Endothelial cell of umbilical vein (primary cell): ENCODE measurements around the gene FBXL14. TPM values are rescaled to one million over a fixed set of nuclear protein-coding genes. Genes with fewer than 3 reads are reported as not detected.

Source experiments
- BruUV-seq: library from RNA; stranded (reverse); fragments of 400-500 nt; replicated peaks from 2 replicates; lab custom pipeline; 2021; lab: Mats Ljungman, UMichigan
- CTCF ChIA-PET: fragments of 300-600, 350-600 bp; sonication (Branson Sonifier 250); formaldehyde crosslinking; loops from one replicate; lab custom pipeline; 2021; ENCODE audit warnings: antibody characterized with exemption, inconsistent platforms; lab: Charles Lee
- POLR2A ChIA-PET: fragments of 300-600, 350-600 bp; sonication (Branson Sonifier 250); formaldehyde crosslinking; loops from one replicate; lab custom pipeline; 2021; ENCODE audit warnings: antibody characterized with exemption, inconsistent platforms; lab: Charles Lee
- DNase-seq: peaks from one replicate; pipeline ENCODE4 v3.0.0-alpha.2; 2011; ENCODE audit warnings: low read depth, low spot score
- FAIRE-seq: peaks from 2 replicates; lab custom pipeline; 2011; peaks lifted over from hg19 to GRCh38; lab: Jason Lieb, UNC
- H2AFZ ChIP-seq: 2 replicates; pipeline ENCODE4 v1.6.0; 2012; ENCODE audit warnings: low read depth, low read length, control low read depth, inconsistent platforms
- H3K27ac ChIP-seq: 2 replicates; pipeline ENCODE4 v1.5.1; 2011; ENCODE audit warnings: low read depth, mild to moderate bottlenecking, control low read depth, low read length, moderate library complexity; ENCODE audit not compliant: insufficient read depth
- H3K27me3 ChIP-seq, 2 experiments: 2 replicates each; pipeline versions ENCODE4 v1.6.0 to v1.6.1; 2011; ENCODE audit warnings: low read length in 2 of 2, mixed read lengths in 1 of 2; ENCODE audit not compliant: control insufficient read depth in 2 of 2, insufficient read depth in 2 of 2
- H3K36me3 ChIP-seq, 2 experiments: 2 replicates in 1 of 2; 3 replicates in 1 of 2; pipeline ENCODE4 v1.5.1; 2011; ENCODE audit warnings: low read length in 2 of 2, mild to moderate bottlenecking in 1 of 2, moderate library complexity in 1 of 2; ENCODE audit not compliant: control insufficient read depth in 2 of 2, insufficient read depth in 2 of 2; ENCODE audit errors: extremely low read depth in 1 of 2
- H3K4me1 ChIP-seq: 3 replicates; pipeline ENCODE4 v1.5.1; 2011; ENCODE audit warnings: mild to moderate bottlenecking, low read length; ENCODE audit not compliant: control insufficient read depth, insufficient read depth; ENCODE audit errors: extremely low read depth
- H3K4me2 ChIP-seq: 2 replicates; pipeline ENCODE4 v1.6.1; 2011; ENCODE audit warnings: low read length, control low read depth, mixed read lengths; ENCODE audit not compliant: insufficient read depth
- H3K4me3 ChIP-seq, 3 experiments: fragments of 200-600 bp in 1 of 3; sonication (generic), shearing (Covaris generic) in 1 of 3; replicated peaks in 1 of 3; 2 replicates each; pipeline ENCODE4 v1.5.1; 2011 to 2016; ENCODE audit warnings: control low read depth in 3 of 3, low read length in 3 of 3, mild to moderate bottlenecking in 2 of 3, inconsistent platforms in 1 of 3, low read depth in 1 of 3, moderate library complexity in 1 of 3; ENCODE audit not compliant: insufficient read depth in 1 of 3
- H3K79me2 ChIP-seq: 2 replicates; pipeline ENCODE4 v1.6.0; 2012; ENCODE audit warnings: low read length, inconsistent platforms; ENCODE audit not compliant: control insufficient read depth, insufficient read depth
- H3K9ac ChIP-seq: replicated peaks from 2 replicates; pipeline ENCODE3; 2011; ENCODE audit warnings: low read length, control low read depth; ENCODE audit not compliant: insufficient read depth; ENCODE audit errors: extremely low read depth
- H3K9me1 ChIP-seq: replicated peaks from 3 replicates; pipeline ENCODE4 v1.6.0; 2011; ENCODE audit warnings: mild to moderate bottlenecking, low read length; ENCODE audit not compliant: control insufficient read depth, insufficient read depth; ENCODE audit errors: extremely low read depth
- H3K9me3 ChIP-seq: replicated peaks from 2 replicates; pipeline ENCODE4 v1.5.1; 2012; ENCODE audit warnings: low read length, inconsistent platforms; ENCODE audit not compliant: control insufficient read depth, insufficient read depth
- H4K20me1 ChIP-seq: replicated peaks from 2 replicates; pipeline ENCODE3; 2011; ENCODE audit warnings: mild to moderate bottlenecking, low read length; ENCODE audit not compliant: control insufficient read depth, insufficient read depth; ENCODE audit errors: extremely low read depth
- FOS ChIP-seq: IDR thresholded peaks from 2 replicates; pipeline ENCODE4 v1.6.1; 2011; ENCODE audit warnings: mild to moderate bottlenecking, low read length, moderate library complexity, borderline replicate concordance; ENCODE audit not compliant: insufficient read depth
- GATA2 ChIP-seq: IDR thresholded peaks from 2 replicates; pipeline ENCODE4 v1.7.0; 2011; ENCODE audit warnings: low read depth, mild to moderate bottlenecking, moderate library complexity, mixed read lengths, low read length; ENCODE audit not compliant: insufficient read length, insufficient read depth
- MYC ChIP-seq: IDR thresholded peaks from one replicate; pipeline ENCODE4 v1.6.1; 2011; ENCODE audit warnings: mild to moderate bottlenecking, low read depth, low read length
- POLR2AphosphoS5 ChIP-seq: IDR thresholded peaks from 2 replicates; pipeline ENCODE4 v1.6.1; 2012; ENCODE audit warnings: low read depth, mild to moderate bottlenecking, control low read depth, low read length, moderate library complexity; ENCODE audit not compliant: insufficient read depth
- dilution Hi-C: fragments of 300-500 bp; cut with MboI; formaldehyde crosslinking; loops from one replicate; pipeline ENCODE4 v1.15.0; 2019; ENCODE audit warnings: low sequenced_read_pairs; ENCODE audit not compliant: extremely low pct_ligation_motif_present
- intact Hi-C: fragments of 100-400 bp; cut with micrococcal nuclease; formaldehyde crosslinking; loops from one replicate; pipeline ENCODE4 v1.10.0; 2022
- polyA plus RNA-seq, 4 experiments: library from polyadenylated mRNA; depleted of rRNA in 3 of 4; stranded (reverse) in 3 of 4; unstranded in 1 of 4; fragments of >200 nt; gene quantifications; 2 replicates each; pipeline versions ENCODE4 v1.2.1 to v1.2.3, GENCODE V29; 2011 to 2012; ENCODE audit warnings: missing spikeins in 1 of 4
- total RNA-seq: library from RNA; stranded (reverse); gene quantifications from 2 replicates; pipeline ENCODE4 v1.2.3, GENCODE V29; 2021
- TF ChIP-seq, protein P1 (sequence below): IDR thresholded peaks from 2 replicates; pipeline ENCODE4 v1.6.1; 2011; ENCODE audit not compliant: insufficient read depth, insufficient read length

Gene FBXL14
- total and polyA plus RNA-seq, 2 donors (not counting 3 experiments of a cell fraction or from before 2014, with no cell fraction given) = 11.3 to 15.7 TPM

DNA sequence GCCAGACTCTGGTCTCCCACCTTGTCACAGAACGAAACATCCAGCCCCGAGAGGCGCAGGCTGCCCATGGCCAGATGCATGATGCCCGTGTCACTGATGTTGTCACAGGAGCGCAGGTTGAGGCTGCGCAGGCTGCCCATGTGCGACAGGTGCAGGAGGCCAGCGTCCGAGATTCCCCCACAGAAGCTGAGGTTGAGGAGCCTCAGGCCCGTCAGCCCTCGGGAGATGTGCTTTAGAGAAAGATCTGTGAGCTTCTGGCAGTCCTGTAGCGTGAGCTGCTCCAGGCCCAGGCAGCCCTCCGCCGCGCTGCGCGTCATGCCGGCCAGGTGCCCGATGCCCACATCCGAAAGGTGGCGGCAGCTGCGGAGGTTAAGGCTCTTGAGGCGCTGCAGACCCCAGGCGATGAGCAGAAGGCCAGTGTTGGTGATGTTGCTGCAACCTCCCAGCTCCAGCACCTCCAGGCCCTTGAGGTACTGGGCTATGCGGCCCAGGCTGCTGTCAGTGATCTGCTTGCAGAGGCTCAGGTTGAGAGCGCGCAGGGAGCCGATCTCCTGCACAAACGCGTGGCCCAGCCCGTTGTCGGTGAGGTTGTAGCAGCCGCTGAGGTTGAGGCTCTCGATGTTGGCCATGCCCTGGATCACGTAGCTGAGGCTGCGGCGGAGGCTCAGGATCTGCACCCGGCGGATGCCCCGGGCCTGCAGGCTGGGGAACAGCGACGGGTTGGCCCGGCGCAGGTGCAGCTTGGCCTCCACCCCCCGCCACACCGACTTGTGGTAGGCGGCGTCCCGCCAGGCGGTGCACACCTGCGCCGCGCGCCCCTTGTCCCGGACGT lies 991 bp downstream of the FBXL14 start:
- peaks cover 17% of the 10 kb centered on the region for H3K79me2 ChIP-seq
- peaks cover 2% of the 10 kb centered on the region for H4K20me1 ChIP-seq
- H2AFZ ChIP-seq = peak overlapping the region; percentile 71
- BruUV-seq = no TSS peak
- peak overlapping the region; percentile 79 for H3K4me2 ChIP-seq
- H3K27me3 ChIP-seq = no peaks in the 10 kb centered on the region
- peak; percentile 40 for DNase-seq
- H3K4me1 ChIP-seq = peaks cover 40% of the 10 kb centered on the region
- dilution Hi-C loops = no loop called here
- TF ChIP-seq FOS (no peak), GATA2 (no peak), MYC (no peak), POLR2AphosphoS5 (peak; percentile 7)
- TF ChIP-seq, protein P1, sequence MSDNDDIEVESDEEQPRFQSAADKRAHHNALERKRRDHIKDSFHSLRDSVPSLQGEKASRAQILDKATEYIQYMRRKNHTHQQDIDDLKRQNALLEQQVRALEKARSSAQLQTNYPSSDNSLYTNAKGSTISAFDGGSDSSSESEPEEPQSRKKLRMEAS = no peak
- peak overlapping the region; percentile 45 to 91 (median 55) for H3K4me3 ChIP-seq
- no peak overlapping the region for H3K27ac ChIP-seq
- FAIRE-seq = peak; percentile 58
- H3K9ac ChIP-seq = no peak overlapping the region
- no peaks in the 10 kb centered on the region for H3K9me1 ChIP-seq
- H3K36me3 ChIP-seq = no peaks in the 10 kb centered on the region
- ChIA-PET POLR2A (no interaction called here), CTCF (interaction anchor here (1.0 to 5.6 kb wide), 5 partner anchors 10 to 476 kb away, joined by 3 to 41 read pairs (median 25); no protein-coding TSS in a partner anchor)
- intact Hi-C loops = loop anchor here (1.0 kb wide), 1 partner anchor 12 kb away; no protein-coding TSS in a partner anchor
- H3K9me3 ChIP-seq = no peaks in the 10 kb centered on the region
